22Rv1 (cell line): ENCODE data around the gene PALD1.
A peak's percentile ranks its signal among the peaks of the same experiment; 100 is the strongest.

Experiments used
- H3K27ac ChIP-seq: fragments of 450-650 bp; 2 replicates; pipeline ENCODE4 v1.5.1; 2017
- ZFX ChIP-seq: fragments of 450-650 bp; IDR thresholded peaks from 2 replicates; pipeline ENCODE4 v1.6.1; 2017; ENCODE audit warnings: antibody characterized with exemption, borderline replicate concordance
- TF ChIP-seq, protein P1 (sequence below): fragments of 450-650 bp; IDR thresholded peaks from 2 replicates; pipeline ENCODE4 v1.5.1; 2017; ENCODE audit warnings: mild to moderate bottlenecking

PALD1 gene

GRCh38 chr10:70558871-70559810 is 80.6 kb downstream of the PALD1 start:
- no peak overlapping the region for H3K27ac ChIP-seq
- TF ChIP-seq ZFX: no peak
- TF ChIP-seq, protein P1, sequence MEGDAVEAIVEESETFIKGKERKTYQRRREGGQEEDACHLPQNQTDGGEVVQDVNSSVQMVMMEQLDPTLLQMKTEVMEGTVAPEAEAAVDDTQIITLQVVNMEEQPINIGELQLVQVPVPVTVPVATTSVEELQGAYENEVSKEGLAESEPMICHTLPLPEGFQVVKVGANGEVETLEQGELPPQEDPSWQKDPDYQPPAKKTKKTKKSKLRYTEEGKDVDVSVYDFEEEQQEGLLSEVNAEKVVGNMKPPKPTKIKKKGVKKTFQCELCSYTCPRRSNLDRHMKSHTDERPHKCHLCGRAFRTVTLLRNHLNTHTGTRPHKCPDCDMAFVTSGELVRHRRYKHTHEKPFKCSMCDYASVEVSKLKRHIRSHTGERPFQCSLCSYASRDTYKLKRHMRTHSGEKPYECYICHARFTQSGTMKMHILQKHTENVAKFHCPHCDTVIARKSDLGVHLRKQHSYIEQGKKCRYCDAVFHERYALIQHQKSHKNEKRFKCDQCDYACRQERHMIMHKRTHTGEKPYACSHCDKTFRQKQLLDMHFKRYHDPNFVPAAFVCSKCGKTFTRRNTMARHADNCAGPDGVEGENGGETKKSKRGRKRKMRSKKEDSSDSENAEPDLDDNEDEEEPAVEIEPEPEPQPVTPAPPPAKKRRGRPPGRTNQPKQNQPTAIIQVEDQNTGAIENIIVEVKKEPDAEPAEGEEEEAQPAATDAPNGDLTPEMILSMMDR: peak; percentile 77

DNA sequence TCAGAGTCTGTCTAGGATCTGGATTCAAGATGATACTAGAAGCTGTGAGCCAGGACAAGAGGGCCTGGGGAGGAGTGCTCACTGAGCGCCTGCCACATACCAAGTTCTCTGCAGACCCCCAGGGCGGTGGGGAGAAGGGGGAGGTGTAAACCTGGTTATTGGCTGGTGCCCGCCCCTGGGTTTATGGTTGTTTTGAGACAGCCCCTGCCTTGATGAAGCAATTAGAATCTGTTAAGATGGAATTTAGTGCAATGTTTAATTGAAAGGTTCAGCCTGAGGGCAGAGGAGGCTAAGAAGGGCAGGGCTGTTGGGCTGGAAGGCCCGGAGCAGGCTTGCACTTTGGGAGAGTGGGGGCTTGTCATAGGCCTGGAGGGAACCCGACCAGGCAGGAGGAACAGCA is 81.3 kb downstream of the PALD1 start:
- no peak for TF ChIP-seq ZFX
- TF ChIP-seq, protein P1: no peak
- no peak overlapping the region for H3K27ac ChIP-seq

DNA sequence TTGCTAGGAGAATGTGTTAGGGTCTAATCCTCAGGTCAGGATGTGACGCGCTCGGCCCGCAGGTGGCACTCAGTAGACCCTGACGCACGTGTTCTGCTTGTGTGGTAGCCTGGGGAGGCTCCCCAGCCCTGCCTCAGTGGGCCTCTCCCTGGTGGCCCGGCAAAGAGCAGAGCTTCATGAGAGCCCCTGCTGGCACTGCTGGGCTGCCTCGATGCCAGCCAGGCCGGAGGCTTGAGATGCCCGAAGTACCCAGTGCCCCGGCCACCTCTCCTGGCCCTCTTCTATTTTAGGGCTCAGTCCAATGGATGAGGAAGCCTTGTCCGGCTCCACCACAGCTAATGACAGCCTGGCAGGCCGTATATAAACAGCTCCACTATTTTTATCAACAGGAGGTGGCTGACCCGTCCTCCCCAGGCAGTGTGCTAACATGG is 82.0 kb downstream of the PALD1 start:
- TF ChIP-seq, protein P1: no peak
- TF ChIP-seq ZFX: no peak
- no peak overlapping the region for H3K27ac ChIP-seq

- TF ChIP-seq, protein P1: no peak
- no peak for TF ChIP-seq ZFX
- no peak overlapping the region for H3K27ac ChIP-seq
Measured at GRCh38 chr10:70561070-70561469, 82.5 kb downstream of the PALD1 start.

GRCh38 chr10:70561558-70561957 is 83.0 kb downstream of the PALD1 start:
- TF ChIP-seq, protein P1: no peak
- TF ChIP-seq ZFX: no peak
- H3K27ac ChIP-seq: no peak overlapping the region

DNA sequence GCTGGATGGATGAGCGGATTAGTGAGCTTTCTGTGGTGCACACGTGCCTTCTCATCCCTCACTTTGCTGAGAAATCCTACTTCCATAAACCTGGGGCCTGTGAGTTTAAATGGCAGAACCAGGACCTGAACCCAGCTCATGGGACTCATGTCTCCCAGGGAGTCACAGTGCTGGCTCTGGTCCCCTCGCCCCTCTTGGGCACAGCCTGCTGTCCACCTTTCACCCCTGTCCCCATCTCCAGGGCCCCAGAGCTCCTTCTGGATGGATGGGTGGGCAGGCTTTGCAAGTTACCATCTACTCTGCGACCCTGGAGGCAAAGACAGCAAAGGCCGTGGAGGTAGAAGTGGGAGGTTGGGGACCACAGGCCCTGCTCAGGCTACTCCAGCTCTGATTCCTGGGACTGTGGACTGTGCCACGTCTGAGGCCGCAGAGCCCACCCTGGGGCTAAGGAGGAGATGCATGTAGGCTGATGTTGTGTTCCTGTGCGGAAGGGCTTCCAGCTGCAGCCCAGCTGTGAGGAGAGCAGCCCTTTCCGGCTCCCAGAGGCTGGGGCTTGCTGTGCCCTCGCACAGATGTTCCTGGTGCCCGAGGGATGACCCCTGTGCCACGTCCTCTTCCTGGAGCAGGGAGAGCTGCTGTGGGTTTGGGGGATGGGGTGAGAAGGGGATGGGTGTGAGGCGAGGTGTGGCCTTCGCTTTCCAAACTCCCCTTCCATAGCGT is 83.6 kb downstream of the PALD1 start:
- H3K27ac ChIP-seq: no peak overlapping the region
- TF ChIP-seq, protein P1: no peak
- TF ChIP-seq ZFX: no peak
